SIG-M5 (cell line): ENCODE results near the gene TET2.

ENCODE experiments used
- DNase-seq: peaks from one replicate; lab custom pipeline; 2025; lab: John Stamatoyannopoulos, UW

TET2 gene

DNA sequence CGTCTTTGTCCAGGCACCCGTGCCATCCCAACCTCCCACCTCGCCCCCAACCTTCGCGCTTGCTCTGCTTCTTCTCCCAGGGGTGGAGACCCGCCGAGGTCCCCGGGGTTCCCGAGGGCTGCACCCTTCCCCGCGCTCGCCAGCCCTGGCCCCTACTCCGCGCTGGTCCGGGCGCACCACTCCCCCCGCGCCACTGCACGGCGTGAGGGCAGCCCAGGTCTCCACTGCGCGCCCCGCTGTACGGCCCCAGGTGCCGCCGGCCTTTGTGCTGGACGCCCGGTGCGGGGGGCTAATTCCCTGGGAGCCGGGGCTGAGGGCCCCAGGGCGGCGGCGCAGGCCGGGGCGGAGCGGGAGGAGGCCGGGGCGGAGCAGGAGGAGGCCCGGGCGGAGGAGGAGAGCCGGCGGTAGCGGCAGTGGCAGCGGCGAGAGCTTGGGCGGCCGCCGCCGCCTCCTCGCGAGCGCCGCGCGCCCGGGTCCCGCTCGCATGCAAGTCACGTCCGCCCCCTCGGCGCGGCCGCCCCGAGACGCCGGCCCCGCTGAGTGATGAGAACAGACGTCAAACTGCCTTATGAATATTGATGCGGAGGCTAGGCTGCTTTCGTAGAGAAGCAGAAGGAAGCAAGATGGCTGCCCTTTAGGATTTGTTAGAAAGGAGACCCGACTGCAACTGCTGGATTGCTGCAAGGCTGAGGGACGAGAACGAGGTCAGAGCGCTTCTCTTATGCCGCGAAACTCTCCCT is at the start of gene TET2:
Gene TET2 (plus strand): TSS at position 601 of the 740 bp plus-strand sequence. CDS start 87,067 bp downstream, outside the sequence.
- peak; percentile 28 for DNase-seq

DNA sequence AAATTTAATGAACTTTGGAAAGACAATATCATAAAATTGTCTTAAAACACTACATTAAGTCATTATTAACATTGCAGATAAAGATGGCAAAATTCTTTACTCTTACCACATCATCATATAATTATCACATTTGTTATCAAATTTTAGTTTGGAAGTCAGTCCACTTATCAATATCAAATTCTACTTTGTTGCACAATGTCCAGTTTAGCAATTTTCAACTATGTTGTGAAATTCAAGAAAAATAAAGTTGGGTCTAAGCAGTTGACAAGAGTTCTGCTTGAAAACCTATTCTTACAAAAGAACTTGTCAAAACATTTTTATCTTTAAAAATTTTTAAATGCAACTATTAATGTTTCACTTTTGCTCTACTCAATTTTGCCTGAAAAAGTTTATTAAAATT is 44.7 kb upstream of the TET2 start:
- no peak for DNase-seq

DNA sequence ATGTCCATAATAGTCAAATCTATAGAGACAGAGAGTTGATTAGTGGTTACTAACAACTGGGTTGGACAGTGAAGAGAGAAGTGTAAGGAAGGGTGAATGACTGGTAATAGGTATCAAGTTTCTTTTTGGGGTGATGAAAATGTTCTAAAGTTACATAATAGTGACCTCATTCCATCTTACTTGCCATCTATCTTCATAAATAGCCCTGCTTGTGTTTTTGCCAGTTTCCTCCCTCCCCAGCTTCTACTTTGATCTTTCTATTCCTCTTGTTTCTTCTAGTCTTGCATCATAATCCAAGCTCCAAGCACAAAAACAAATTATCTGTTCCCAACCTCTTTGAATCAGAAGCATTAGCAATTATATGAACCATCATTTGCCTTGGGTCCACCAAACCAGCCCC is 40.2 kb upstream of the TET2 start:
- no peak for DNase-seq

DNA sequence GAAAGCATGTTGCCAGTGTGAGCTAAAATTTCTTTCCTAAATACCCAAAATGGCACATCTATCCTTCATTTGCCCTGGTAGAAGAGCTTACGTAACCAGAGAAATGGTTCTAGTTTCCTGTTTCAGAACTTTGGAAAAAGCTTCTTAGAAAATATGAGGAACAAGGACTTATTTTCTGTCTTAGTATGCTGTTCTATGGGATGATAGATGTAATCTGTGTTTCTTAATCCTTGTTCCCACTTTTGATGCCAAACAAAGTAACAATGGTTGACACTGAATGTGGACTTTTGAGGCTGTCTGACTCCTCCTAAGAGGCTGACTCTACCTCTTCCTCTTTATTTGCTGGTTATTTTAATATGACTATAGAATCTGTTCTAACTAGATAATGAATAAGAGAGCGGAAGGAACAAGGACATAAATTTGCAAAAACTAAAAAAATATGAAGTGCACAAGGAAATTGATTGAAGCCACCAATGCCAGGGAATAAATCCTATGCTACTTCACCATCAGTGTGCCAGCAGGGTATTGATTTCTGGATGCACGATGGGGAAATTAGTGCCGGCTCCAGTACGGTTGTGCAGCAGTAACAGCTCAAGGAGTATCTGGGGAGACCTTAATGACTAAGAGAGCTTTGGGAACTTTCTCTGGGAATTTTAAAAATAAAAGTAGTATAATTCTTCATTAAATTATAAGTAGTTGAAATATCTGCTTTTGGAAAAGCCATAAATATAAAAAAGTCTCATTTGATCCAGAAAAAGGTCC is 39.4 kb upstream of the TET2 start:
- DNase-seq, result no peak

DNA sequence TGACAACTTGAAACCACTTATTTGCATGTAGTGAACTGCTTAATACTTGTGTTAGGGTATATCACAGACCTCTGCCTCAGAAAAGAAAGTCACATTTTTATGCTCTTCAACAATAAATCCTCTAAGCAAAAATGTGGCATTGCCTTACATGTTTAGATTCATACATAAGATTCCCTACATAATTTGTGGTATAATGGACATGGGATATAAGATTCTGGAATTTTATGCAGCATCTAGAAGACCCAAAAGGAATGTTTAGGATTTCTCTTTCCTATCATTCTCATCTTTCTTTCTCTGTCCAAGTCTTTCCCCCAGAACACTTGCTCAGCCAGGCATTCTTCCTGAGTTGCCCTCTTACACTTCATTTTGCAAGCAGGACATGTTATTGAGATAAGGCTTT is 37.7 kb upstream of the TET2 start:
- no peak for DNase-seq

DNA sequence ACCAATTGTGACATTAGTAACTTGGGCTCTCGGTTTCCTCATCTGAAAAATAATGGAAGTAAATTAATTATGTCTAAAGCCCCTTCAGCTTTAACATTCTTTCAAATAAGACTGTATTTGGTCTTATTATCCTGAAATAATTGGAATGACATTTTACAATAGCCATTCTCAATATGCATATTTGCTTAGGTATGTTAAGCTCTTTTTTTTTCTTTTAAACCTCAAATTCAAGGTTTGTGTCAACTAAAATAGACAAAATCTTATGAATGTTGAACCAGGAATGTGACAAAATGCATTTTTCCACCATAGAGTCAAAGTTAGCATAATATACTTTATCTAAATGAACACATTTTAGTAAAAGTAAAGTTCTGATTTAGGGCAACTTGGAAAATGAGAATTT is 34.4 kb upstream of the TET2 start:
- no peak for DNase-seq

DNA sequence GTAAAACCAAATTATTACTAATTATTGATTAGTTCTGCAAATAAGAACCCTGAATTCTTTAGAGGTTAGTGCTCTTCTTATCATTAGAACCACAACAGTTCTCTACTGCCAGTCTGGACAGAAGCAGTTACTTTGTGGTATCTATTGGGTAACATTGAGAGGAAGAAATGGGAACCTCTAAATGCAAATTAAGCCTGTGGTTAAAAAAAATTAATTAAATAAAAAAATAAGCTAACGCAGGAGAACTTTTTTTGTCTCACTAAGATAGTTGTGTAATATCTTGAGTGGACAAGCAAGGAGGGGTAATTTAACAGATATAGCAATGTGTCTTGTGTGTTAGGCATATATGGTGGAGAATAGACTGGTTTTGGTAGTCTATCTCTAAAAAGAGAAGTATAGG is 32.9 kb upstream of the TET2 start:
- peak; percentile 92 for DNase-seq

DNA sequence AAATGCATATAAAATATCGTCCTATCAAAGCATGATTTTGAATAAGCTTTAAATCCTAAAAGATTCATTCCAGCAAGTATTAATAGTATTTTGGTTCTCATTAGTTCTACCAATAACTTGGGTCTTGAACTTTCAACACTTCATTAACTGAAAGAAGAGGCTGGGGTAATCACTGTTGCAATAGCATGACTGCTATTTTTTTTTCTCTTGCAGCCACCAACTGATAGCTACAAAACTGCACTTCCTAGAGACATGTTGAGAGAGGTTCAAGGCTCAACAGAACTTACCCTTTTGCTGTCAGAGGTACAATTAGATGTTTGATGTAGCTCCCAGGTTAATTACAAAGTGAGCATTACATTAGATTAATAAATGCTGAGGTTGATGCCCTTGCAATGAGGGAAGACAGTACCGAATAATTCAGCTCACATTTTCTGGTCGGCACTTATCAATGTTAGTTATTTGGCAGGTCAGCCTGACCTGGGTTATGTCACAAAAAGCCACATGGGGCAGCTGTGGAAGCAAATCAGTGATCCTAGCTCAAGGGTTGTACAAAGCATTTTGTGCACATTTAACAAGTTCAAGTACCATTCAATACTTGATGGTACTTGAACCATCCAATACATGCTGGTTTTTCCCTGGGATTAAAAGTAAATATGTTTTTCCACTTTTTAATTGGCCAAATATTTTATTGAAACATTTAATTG is 29.9 kb upstream of the TET2 start:
- no peak for DNase-seq

DNA sequence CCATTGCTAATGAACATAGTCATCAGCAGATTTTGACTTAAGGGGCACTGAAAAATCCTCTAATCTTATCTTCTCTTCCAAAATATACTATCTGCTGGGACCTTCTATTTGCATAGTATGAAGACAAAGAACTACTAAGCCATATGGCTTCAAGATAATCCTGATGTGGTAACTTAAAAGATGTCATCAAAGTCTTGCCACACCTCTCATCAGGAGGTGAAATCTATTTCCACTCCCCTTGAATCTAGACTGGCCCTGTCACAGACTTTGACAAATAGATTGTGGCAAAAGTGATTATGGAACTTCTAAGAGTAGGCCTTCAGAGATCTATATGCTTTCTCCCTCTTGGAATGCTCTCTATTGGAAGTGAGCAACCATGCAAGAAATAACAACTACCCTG is 27.3 kb upstream of the TET2 start:
- no peak for DNase-seq

DNA sequence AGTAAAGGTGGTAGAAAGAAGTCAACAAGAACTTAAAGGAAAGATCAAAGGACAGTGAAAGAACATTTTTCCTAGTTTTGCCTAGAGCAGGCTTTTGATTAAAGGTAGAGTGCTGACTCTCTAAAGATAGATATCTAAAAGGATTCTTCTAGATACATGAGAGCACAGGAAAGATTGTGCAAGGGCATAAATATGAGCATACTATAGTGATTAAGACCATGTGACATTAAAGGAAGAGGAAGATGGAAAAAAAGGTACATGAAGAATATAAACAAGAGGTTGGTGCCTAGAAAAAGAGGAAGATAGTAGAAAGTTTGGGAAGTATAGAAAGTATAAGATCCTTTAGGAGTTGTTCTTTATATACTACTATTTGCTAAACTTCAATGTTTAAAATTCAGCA is 26.1 kb upstream of the TET2 start:
- DNase-seq, result no peak

DNA sequence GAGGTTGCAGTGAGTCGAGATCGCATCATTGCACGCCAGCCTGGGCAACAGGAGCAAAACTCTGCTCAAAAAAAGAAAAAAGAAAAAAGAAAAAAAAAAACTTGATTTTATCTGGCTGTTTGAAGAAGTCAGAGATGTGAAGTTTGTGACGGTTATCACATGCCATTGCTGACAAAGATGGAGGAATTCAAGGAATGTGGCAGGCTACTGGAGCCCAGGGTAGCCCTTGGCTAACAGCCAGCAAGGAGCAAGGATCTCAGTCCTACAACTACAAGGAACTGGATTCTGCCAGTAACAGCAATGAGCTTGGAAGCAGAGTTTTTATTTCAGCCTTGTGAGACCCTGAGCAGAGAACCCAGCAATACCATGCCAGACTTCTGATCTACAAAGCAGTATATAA is 24.3 kb upstream of the TET2 start:
- DNase-seq, result no peak

DNA sequence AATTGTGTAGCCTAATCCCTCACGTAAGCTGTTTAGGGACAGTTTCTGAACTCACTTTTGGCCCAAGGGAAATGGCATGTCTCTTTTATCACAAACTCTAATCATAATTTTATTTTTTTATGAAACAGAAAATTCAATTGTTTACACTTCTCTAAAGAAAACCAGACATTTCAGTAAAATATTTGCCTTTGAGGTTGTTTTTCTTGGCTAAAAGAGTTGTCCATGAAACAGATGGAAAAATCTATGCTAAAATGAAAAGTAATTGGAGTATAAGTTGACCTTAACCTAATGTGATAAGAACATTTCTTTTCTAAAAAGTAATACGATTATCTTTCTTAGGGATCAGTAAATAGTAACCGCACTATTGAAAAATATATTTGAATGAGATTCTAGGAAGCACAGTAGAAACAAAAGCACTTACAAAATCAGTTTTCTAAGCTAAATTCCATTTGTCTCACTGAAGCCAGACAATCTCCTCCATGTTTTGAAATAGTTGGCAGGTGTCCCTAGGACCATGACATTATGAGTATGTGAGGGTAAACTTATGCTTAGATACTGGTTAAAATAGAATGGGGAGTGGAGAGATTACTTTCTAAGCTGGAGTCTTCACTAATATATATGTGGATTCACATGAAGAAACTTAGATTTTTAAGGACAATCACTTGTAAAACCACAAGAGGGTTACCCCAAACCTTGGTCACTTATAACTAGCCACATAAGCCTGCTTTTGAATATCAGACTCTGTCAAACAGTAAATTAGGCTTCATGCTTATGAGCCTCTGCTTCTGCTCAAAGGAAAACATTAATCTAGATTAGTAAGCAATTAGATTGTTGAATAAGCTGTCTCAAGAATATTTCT is 20.1 kb upstream of the TET2 start:
- no peak for DNase-seq

DNA sequence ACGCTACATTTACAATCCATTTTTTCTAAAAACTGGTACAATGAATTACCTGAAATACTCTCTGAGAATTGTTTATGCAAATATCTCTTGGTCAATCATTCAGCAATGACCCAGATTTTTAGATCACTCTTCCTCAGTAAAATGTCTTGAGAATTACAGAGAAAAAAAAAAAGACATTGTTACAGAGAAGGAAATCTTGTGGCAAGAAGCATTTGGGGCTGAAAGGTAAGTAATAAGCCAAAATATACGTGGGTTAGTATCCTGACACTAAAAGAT is 19.6 kb upstream of the TET2 start:
- no peak for DNase-seq

DNA sequence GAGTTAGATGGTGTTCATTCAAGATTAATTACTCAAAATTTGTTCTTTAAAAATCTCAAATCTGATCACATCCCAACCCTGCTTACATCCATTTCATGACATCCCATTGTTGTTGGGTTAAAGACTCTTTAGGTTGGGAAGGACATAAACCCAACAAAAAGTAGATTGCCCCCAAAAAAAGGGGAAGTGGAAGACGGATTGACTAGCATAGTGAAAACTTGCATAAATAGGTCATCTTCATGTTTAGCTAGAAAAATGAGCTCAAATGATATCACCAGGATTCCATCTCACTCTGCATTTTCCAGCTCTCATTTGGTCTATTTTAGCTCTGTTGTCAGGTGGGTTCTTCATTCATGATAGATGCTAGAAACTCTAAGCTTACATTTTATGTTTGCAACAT is 18.5 kb upstream of the TET2 start:
- DNase-seq, result no peak

DNA sequence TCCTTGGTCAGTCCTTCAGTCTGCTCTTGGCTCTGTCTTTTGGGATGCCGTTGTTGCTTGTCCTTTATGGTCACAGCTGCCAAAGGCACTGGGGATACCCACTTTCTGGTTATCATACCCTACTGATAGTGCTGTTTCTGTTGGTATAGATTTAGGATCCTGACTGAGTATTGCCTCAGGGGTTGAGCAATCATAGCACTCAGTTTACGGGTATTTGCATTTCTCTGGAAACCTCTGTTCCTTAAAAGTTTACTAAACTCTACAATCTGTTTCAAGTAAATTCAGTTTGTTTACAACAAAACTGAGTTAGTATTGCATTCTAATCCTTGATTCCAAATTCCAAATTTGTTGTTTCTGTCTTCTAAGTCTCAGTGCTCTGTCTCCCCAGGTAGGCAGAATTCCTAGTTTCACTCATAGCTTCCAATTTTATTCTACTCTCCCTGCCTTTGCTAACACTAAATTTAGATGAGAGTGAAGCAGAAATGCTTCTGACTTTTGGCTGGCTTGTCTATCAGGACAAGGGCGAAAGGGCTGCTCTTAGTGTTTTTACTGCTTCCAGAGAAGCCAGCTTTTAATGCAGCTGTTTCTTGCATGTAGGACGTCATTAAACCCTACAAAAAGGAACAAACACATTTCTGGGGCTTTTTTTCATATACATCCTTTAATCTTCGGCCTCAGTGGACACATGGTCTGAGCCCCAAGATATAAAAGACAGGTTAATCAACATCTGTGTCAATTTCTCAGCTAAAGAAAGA is 17.2 kb upstream of the TET2 start:
- DNase-seq, result no peak

DNA sequence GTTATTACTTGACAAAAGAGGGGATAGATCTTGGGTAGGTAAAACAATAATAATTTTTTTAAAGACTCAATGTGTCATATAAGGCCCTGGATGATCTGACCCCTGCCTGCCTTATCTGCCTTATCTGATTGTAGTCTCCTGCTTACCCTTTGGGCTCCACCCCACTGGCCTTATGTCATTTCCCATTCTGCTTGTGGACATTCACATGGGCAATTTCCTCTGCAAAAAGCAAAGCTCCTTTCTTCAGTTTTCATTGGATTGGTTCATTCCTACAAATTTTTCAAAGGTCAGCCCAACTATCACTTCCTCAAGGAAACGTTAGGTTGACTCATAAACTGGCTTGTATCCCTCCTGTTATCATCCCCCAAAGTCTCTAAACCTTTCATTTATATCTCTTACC is 15.7 kb upstream of the TET2 start:
- no peak for DNase-seq

DNA sequence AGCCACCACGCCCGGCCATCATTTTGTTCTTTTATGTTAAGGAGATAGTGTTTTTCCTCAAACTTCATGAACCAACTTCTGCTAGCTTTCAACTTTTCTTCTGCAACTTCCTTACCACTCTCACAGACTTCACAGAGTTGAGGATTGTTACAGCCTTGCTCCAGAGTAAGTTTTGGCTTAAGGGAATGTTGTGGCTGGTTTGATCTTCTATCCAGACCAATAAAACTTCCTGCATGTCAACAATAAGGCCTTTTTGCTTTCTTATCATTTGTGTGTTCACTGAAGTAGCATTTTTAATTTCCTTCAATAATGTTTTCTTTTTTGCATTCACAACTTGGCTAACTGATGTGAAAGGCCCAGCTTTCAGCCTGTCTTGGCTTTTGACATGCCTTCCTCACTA is 12.7 kb upstream of the TET2 start:
- DNase-seq, result no peak

DNA sequence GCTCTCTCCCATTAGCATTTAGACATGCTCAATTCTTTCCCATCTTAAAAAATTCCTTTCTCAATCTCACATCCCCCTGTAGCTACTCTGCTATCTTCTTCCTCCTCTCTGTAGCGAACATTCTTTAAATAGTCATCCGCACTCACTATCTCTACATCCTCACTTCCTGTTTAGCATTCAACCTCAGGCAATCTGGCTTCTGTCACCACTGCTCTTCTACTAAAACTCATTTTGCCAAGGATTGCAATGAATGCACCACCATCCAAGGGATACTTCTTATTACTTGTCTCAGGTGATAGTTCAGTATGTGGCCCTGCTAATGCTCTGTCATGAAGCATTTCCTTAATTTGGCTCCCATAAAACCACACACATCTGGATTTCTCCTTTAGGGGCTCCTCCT is 10.9 kb upstream of the TET2 start:
- DNase-seq, result peak; percentile 23

DNA sequence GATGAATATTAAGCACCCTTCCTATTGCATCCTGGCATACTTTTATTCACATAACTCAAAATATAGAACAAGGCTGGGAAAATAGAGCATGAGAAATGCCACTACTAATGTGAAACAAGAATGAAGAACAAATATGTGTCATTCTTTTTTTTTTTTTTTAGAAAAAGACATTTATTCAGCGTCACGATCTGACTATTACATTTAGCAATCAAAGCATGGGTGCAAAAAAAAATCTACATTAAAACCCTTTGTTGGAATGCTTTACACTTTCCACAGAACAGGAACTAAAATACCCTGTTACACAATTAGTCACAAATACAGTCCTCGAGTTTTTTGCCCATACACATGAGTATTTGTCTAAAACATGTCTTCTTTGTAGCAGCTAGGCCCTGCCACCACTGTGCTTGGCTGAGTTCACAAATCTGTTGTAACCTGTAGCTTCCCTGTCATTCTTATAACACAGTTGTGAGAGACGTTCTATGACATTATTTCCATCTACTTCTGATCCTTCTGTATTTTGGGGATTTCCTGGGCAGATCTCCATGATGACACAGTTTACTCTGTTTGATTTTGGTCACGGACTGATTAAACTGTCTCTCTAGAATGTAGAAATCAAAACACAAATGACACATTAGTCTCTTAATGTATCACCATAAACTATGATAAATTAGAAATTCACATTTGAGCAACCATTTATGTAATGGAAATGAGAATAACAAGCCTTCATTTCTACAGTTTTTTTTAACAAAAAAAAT is 9.4 kb upstream of the TET2 start:
- no peak for DNase-seq

DNA sequence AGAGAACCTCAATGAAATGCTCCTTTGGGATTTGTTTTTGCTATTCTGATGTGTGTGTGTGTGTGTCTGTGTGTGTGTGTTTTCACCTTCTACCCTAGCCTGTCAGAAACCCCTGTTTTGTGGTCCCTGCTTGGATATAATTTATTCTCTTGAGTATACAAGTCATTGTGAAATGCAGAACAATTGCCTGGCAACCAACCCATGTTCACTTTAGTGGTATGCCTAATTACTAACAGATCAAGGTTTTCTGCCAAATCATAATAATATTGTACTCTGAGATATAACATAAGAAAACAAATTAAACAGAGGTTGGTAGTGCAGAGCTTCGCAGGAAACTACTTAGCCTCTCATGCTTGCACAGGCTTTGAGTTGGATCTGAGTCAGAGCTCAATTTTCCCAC is 7.0 kb upstream of the TET2 start:
- DNase-seq, result no peak
